GM12878 (cell line): ENCODE results near the gene WDR38. TPM values are rescaled to one million over a fixed set of nuclear protein-coding genes. Genes with fewer than 3 reads are reported as not detected.
A peak's percentile ranks its signal among the peaks of the same experiment; 100 is the strongest.

Experiments used
- ATAC-seq: fragments of 200-7000 bp; cut with Tn5 transposase; 3 replicates; pipeline ENCODE4 v1.9.1; 2020; ENCODE audit warnings: mild to moderate bottlenecking, moderate library complexity
- BruUV-seq: library from RNA; stranded (reverse); fragments of 400-500 nt; replicated peaks from 2 replicates; lab custom pipeline; 2021; lab: Mats Ljungman, UMichigan
- CTCF ChIA-PET: fragments of 300-600 bp; sonication (Branson Sonifier 250); formaldehyde crosslinking; extraction: SDS; loops from one replicate; lab custom pipeline; 2021; ENCODE audit warnings: inconsistent platforms; lab: Yijun Ruan, JAX
- POLR2A ChIA-PET: fragments of 350-600 bp; formaldehyde crosslinking; extraction: SDS; loops from one replicate; lab custom pipeline; 2021; ENCODE audit warnings: inconsistent platforms; lab: Charles Lee
- RAD21 ChIA-PET: fragments of 300-600 bp; sonication (Branson Sonifier 250); formaldehyde crosslinking; loops from one replicate; lab custom pipeline; 2023; ENCODE audit warnings: antibody characterized with exemption; ENCODE audit not compliant: unreplicated experiment; lab: Charles Lee
- SMC1A ChIA-PET: fragments of 300-600 bp; sonication (Branson Sonifier 250); formaldehyde crosslinking; loops from one replicate; lab custom pipeline; 2023; ENCODE audit not compliant: unreplicated experiment, uncharacterized antibody; lab: Charles Lee
- DNase-seq: peaks from one replicate; pipeline ENCODE4 v3.0.0-alpha.2; 2011; ENCODE audit warnings: low read depth, low spot score
- FAIRE-seq: peaks from 3 replicates; lab custom pipeline; 2011; peaks lifted over from hg19 to GRCh38; lab: Jason Lieb, UNC
- H2AFZ ChIP-seq: 2 replicates; pipeline ENCODE4 v1.6.0; 2011; ENCODE audit warnings: low read depth, low read length, control low read depth; ENCODE audit not compliant: control insufficient read depth
- H3K27ac ChIP-seq: 2 replicates; pipeline ENCODE4 v1.5.1; 2011; ENCODE audit warnings: control low read depth; ENCODE audit not compliant: control insufficient read depth, insufficient read depth
- H3K27me3 ChIP-seq, 2 experiments: replicated peaks in 1 of 2; 2 replicates each; pipeline versions ENCODE4 v1.6.0 to v1.6.1; 2011; ENCODE audit warnings: low read length in 1 of 2; ENCODE audit not compliant: control insufficient read depth in 2 of 2, insufficient read depth in 2 of 2
- H3K36me3 ChIP-seq, 2 experiments: 2 replicates each; pipeline ENCODE4 v1.5.1; 2011; ENCODE audit warnings: low read length in 1 of 2; ENCODE audit not compliant: control insufficient read depth in 2 of 2, insufficient read depth in 2 of 2
- H3K4me1 ChIP-seq: 2 replicates; pipeline ENCODE4 v1.6.1; 2011; ENCODE audit warnings: mild to moderate bottlenecking, low read length, moderate library complexity, mixed read lengths; ENCODE audit not compliant: control insufficient read depth, insufficient read depth
- H3K4me2 ChIP-seq: 2 replicates; pipeline ENCODE4 v1.6.0; 2011; ENCODE audit warnings: control low read depth; ENCODE audit not compliant: control insufficient read depth, insufficient read depth
- H3K4me3 ChIP-seq: fragments of 200-600 bp; sonication (generic); 2 replicates; pipeline ENCODE4 v1.5.1; 2016
- H3K79me2 ChIP-seq: 2 replicates; pipeline ENCODE4 v1.6.0; 2011; ENCODE audit warnings: low read length; ENCODE audit not compliant: control insufficient read depth, insufficient read depth
- H3K9ac ChIP-seq: 2 replicates; pipeline ENCODE4 v1.8.0; 2011; ENCODE audit warnings: low read length, control low read depth, mixed read lengths; ENCODE audit not compliant: control insufficient read depth, insufficient read depth
- H3K9me3 ChIP-seq: replicated peaks from 3 replicates; pipeline ENCODE4 v1.5.1; 2011; ENCODE audit warnings: mild to moderate bottlenecking, low read length; ENCODE audit not compliant: control insufficient read depth, insufficient read depth
- H4K20me1 ChIP-seq: 2 replicates; pipeline ENCODE4 v1.6.0; 2011; ENCODE audit not compliant: control insufficient read depth, insufficient read depth
- FOXM1 ChIP-seq: IDR thresholded peaks from 2 replicates; pipeline ENCODE4 v1.6.1; 2012; ENCODE audit warnings: low read depth, mild to moderate bottlenecking, inconsistent platforms, low read length, moderate library complexity
- KDM1A ChIP-seq: fragments of 200-600 bp; sonication (generic); IDR thresholded peaks from 2 replicates; pipeline ENCODE4 v1.6.1; 2016; ENCODE audit warnings: borderline replicate concordance
- NFIC ChIP-seq: IDR thresholded peaks from 2 replicates; pipeline ENCODE4 v1.6.1; 2012; ENCODE audit warnings: low read depth, mild to moderate bottlenecking, inconsistent platforms, low read length, moderate library complexity
- NKRF ChIP-seq: fragments of 450-650 bp; conservative IDR thresholded peaks from 2 replicates; pipeline ENCODE4 v1.6.1; 2017; ENCODE audit warnings: mild to moderate bottlenecking, moderate library complexity
- POLR2AphosphoS2 ChIP-seq: IDR thresholded peaks from 2 replicates; pipeline ENCODE4 v1.6.1; 2011; ENCODE audit warnings: low read depth, mild to moderate bottlenecking, low read length, improper control_type of control experiment, moderate library complexity
- RAD21 ChIP-seq: IDR thresholded peaks from 2 replicates; pipeline ENCODE4 v1.6.1; 2011; ENCODE audit warnings: mild to moderate bottlenecking, low read depth, low read length, moderate library complexity; ENCODE audit not compliant: insufficient read depth
- RAD51 ChIP-seq: fragments of 450-650 bp; IDR thresholded peaks from 2 replicates; pipeline ENCODE4 v1.6.1; 2016; ENCODE audit warnings: moderate library complexity, mild to moderate bottlenecking, inconsistent platforms
- RB1 ChIP-seq: fragments of 450-650 bp; formaldehyde crosslinking; IDR thresholded peaks from 2 replicates; pipeline ENCODE4 v1.6.1; 2017; ENCODE audit warnings: mild to moderate bottlenecking, borderline replicate concordance
- SIX5 ChIP-seq: IDR thresholded peaks from 2 replicates; pipeline ENCODE4 v1.6.1; 2011; ENCODE audit warnings: mild to moderate bottlenecking, low read depth, low read length, moderate library complexity; ENCODE audit not compliant: severe bottlenecking
- SPI1 ChIP-seq: IDR thresholded peaks from 2 replicates; pipeline ENCODE4 v1.6.1; 2011; ENCODE audit warnings: low read depth, mild to moderate bottlenecking, low read length, moderate library complexity, borderline replicate concordance; ENCODE audit not compliant: insufficient read depth
- TARDBP ChIP-seq: IDR thresholded peaks from 2 replicates; pipeline ENCODE4 v1.6.1; 2016; ENCODE audit warnings: borderline replicate concordance
- YBX1 ChIP-seq: fragments of 450-650 bp; IDR thresholded peaks from 2 replicates; pipeline ENCODE4 v1.6.1; 2016; ENCODE audit warnings: antibody characterized with exemption
- WGBS: methylation state at CpG from one replicate; pipeline ENCODE4 v1.1.6; 2016; ENCODE audit warnings: low lambda C conversion rate; ENCODE audit not compliant: insufficient replicate concordance, insufficient coverage; ENCODE audit errors: missing lambda C conversion rate; 5-methylcytosine and 5-hydroxymethylcytosine counted together
- in situ Hi-C: fragments of 300-500 bp; cut with MboI; formaldehyde crosslinking; loops from 9 replicates; pipeline ENCODE4 v1.14.3; 2018; ENCODE audit warnings: mixed read lengths
- intact Hi-C: fragments of 100-400 bp; cut with micrococcal nuclease; formaldehyde crosslinking; loops from one replicate; pipeline ENCODE4 v1.14.2; 2022; ENCODE audit not compliant: unreplicated experiment
- polyA plus RNA-seq, 11 experiments: library from polyadenylated mRNA; depleted of rRNA in 4 of 11; unstranded in 6 of 11; stranded (reverse) in 5 of 11; fragments of >200 nt; fragmentation: Nextera tagmentation in 4 of 11; fragmentation: Illumina TruSeq in 1 of 11; extraction: Ambion mirVana in 4 of 11; extraction: Trizol in 1 of 11; gene quantifications; 1 replicate in 1 of 11; 2 replicates in 10 of 11; pipeline versions ENCODE4 v1.2.1 to v1.2.3, GENCODE V29; 2011 to 2016; ENCODE audit warnings: inconsistent platforms in 2 of 11, missing spikeins in 2 of 11, low read depth in 1 of 11
- total RNA-seq, 4 experiments: library from RNA; depleted of rRNA in 3 of 4; stranded (reverse); fragments of >200 nt in 3 of 4; fragmentation: Illumina TruSeq in 1 of 4; extraction: Trizol in 1 of 4; gene quantifications; 2 replicates each; pipeline versions ENCODE4 v1.2.1 to v1.2.3, GENCODE V29; 2013 to 2021

Gene WDR38
- total and polyA plus RNA-seq, 10 of the 15 experiments (the other 5 are each of a cell fraction or from before 2014, with no cell fraction given), result not detected

GRCh38 chr9:124813041-124813440 lies 40.2 kb upstream of the WDR38 start:
- no peaks in the 10 kb centered on the region for H3K9me3 ChIP-seq
- CTCF ChIA-PET, result interaction anchor here (0.9 to 1.4 kb wide), 2 partner anchors 10 to 33 kb away, joined by 3 to 6 read pairs; no protein-coding TSS in a partner anchor
- no peak for DNase-seq
- H3K36me3 ChIP-seq, result no peaks in the 10 kb centered on the region
- no peak overlapping the region for H3K27ac ChIP-seq
- no peaks in the 10 kb centered on the region for H4K20me1 ChIP-seq
- 82% methylated on average over 7 of the region's 7 CpGs for WGBS
- H3K27me3 ChIP-seq, result no peaks in the 10 kb centered on the region
- no peak for ATAC-seq
- no TSS peak for BruUV-seq
- RAD21 ChIA-PET, result no interaction called here
- no peak for FAIRE-seq
- TF ChIP-seq SIX5, result no peak
- no peak for TF ChIP-seq NFIC
- no peak for TF ChIP-seq KDM1A
- TF ChIP-seq RAD21, result no peak
- no peak for TF ChIP-seq POLR2AphosphoS2
- TF ChIP-seq RB1, result no peak
- TF ChIP-seq FOXM1, result no peak
- no peaks in the 10 kb centered on the region for H3K79me2 ChIP-seq
- no peaks in the 10 kb centered on the region for H3K4me1 ChIP-seq
- no peak overlapping the region for H2AFZ ChIP-seq
- POLR2A ChIA-PET, result interaction anchor here (0.9 kb wide), 1 partner anchor 79 kb away, joined by 3 read pairs; no protein-coding TSS in a partner anchor
- no peak overlapping the region for H3K9ac ChIP-seq
- intact Hi-C loops, result no loop called here
- in situ Hi-C loops, result no loop called here
- H3K4me3 ChIP-seq, result no peak overlapping the region
- H3K4me2 ChIP-seq, result no peak overlapping the region
- SMC1A ChIA-PET, result interaction anchor here (0.9 to 2.0 kb wide), 4 partner anchors 9 to 16 kb away, joined by 3 to 6 read pairs (median 5); no protein-coding TSS in a partner anchor

- no peak for DNase-seq
- no peak overlapping the region for H3K4me2 ChIP-seq
- no peak overlapping the region for H3K27ac ChIP-seq
- H4K20me1 ChIP-seq, result no peaks in the 10 kb centered on the region
- CTCF ChIA-PET, result interaction anchor here (0.9 to 1.4 kb wide), 8 partner anchors 10 to 40 kb away, joined by 3 to 6 read pairs (median 3); partner anchors contain the start of gene WDR38
- H2AFZ ChIP-seq, result no peak overlapping the region
- no peaks in the 10 kb centered on the region for H3K9me3 ChIP-seq
- TF ChIP-seq SPI1, result 0 out of 2 replicates have a peak, but pooled peaks have one; percentile 5
- TF ChIP-seq RAD21, result no peak
- TF ChIP-seq TARDBP, result no peak
- no peak for TF ChIP-seq YBX1
- no peak for TF ChIP-seq RAD51
- no peak for TF ChIP-seq NKRF
- no peak overlapping the region for H3K9ac ChIP-seq
- SMC1A ChIA-PET, result interaction anchor here (0.7 to 2.0 kb wide), 5 partner anchors 9 to 80 kb away, joined by 3 to 6 read pairs (median 4); no protein-coding TSS in a partner anchor
- no TSS peak for BruUV-seq
- POLR2A ChIA-PET, result no interaction called here
- no peak for FAIRE-seq
- no peak for ATAC-seq
- WGBS, result 68% methylated on average over 11 of the region's 11 CpGs
- intact Hi-C loops, result no loop called here
- RAD21 ChIA-PET, result interaction anchor here (1.1 kb wide), 1 partner anchor 12 kb away, joined by 3 read pairs; no protein-coding TSS in a partner anchor
- peaks cover 4% of the 10 kb centered on the region for H3K4me1 ChIP-seq
- no peak overlapping the region for H3K4me3 ChIP-seq
- H3K27me3 ChIP-seq, result no peaks in the 10 kb centered on the region
- in situ Hi-C loops, result no loop called here
- H3K79me2 ChIP-seq, result no peaks in the 10 kb centered on the region
- no peaks in the 10 kb centered on the region for H3K36me3 ChIP-seq
These were observed 39.6 kb upstream of the WDR38 start for GRCh38 chr9:124813501-124814163.
